ENCODE results near the gene NIM1K.
A peak's percentile ranks its signal among the peaks of the same experiment; 100 is the strongest.
"Not testable (repeated sequence)": the region's sequence is repeated elsewhere in the genome, so short reads cannot be mapped to it uniquely, and the experiment has no call there.

NIM1K gene

GRCh38 chr5:43192558-43193180 lies 644 bp downstream of the NIM1K start:
- DNase-seq = peak; percentile 45

- no peak for DNase-seq
These were observed 1.3 kb downstream of the NIM1K start for GRCh38 chr5:43193181-43193893.

GRCh38 chr5:43193894-43194265 lies 1.9 kb downstream of the NIM1K start:
- no peak for DNase-seq

GRCh38 chr5:43195670-43196265 lies 3.7 kb downstream of the NIM1K start:
- DNase-seq = no peak

- no peak for DNase-seq
These were observed 5.5 kb downstream of the NIM1K start for GRCh38 chr5:43197535-43197934.

GRCh38 chr5:43201442-43201841 lies 9.4 kb downstream of the NIM1K start:
- DNase-seq = not testable (repeated sequence)

- no peak for DNase-seq
These were observed 10.4 kb downstream of the NIM1K start for GRCh38 chr5:43202380-43202779.

GRCh38 chr5:43203373-43203772 lies 11.3 kb downstream of the NIM1K start:
- DNase-seq = no peak

GRCh38 chr5:43204958-43205357 lies 12.9 kb downstream of the NIM1K start:
- no peak for DNase-seq

GRCh38 chr5:43207601-43208000 lies 15.6 kb downstream of the NIM1K start:
- DNase-seq = no peak

- DNase-seq = no peak
These were observed 16.6 kb downstream of the NIM1K start for GRCh38 chr5:43208658-43209057.

GRCh38 chr5:43209060-43209459 lies 17.0 kb downstream of the NIM1K start:
- DNase-seq = no peak

- no peak for DNase-seq
These were observed 17.8 kb downstream of the NIM1K start for GRCh38 chr5:43209833-43210232.

- DNase-seq = no peak
These were observed 18.5 kb downstream of the NIM1K start for GRCh38 chr5:43210570-43210969.

GRCh38 chr5:43213951-43214350 lies 21.9 kb downstream of the NIM1K start:
- DNase-seq = no peak

- no peak for DNase-seq
These were observed 23.1 kb downstream of the NIM1K start for GRCh38 chr5:43215073-43215631.

- DNase-seq = no peak
These were observed 24.9 kb downstream of the NIM1K start for GRCh38 chr5:43216941-43217340.

- no peak for DNase-seq
These were observed 27.1 kb downstream of the NIM1K start for GRCh38 chr5:43219120-43219519.

GRCh38 chr5:43221502-43221901 lies 29.5 kb downstream of the NIM1K start:
- DNase-seq = no peak

- DNase-seq = no peak
These were observed 33.7 kb downstream of the NIM1K start for GRCh38 chr5:43225649-43226245.

GRCh38 chr5:43227655-43228054 lies 35.6 kb downstream of the NIM1K start:
- no peak for DNase-seq

- DNase-seq = no peak
These were observed 38.7 kb downstream of the NIM1K start for GRCh38 chr5:43230707-43231106.

- no peak for DNase-seq
These were observed 40.0 kb downstream of the NIM1K start for GRCh38 chr5:43231977-43232376.

All from activated CD4-positive, CD25-positive, alpha-beta regulatory T cell treated with anti-CD3 and anti-CD28 coated beads, Interleukin-2, amount 50 U/mL, for 72 hours (primary cell).